Spleen (tissue), 11 donors: Measurements from ENCODE around the gene TMEM131. TPM values are rescaled to one million over a fixed set of nuclear protein-coding genes. Genes with fewer than 3 reads are reported as not detected.

Experiments used
- DNase-seq: peaks from one replicate; pipeline ENCODE4 v3.0.0-alpha.2; 2020
- H3K27ac ChIP-seq, 8 donors: fragments of 200-600 bp; sonication (generic) in 7 of 8; 1 replicate in 4 of 8; 2 replicates in 4 of 8; pipeline versions ENCODE4 v1.5.0 to v1.8.0; 2016 to 2021; ENCODE audit warnings: inconsistent platforms in 4 of 8, mild to moderate bottlenecking in 4 of 8, moderate library complexity in 1 of 8
- H3K27me3 ChIP-seq, 7 donors: fragments of 200-600 bp; sonication (generic) in 6 of 7; replicated peaks in 1 of 7; 1 replicate in 4 of 7; 2 replicates in 3 of 7; pipeline versions ENCODE4 v1.5.0 to v1.8.0; 2016 to 2021; ENCODE audit warnings: inconsistent platforms in 3 of 7, mild to moderate bottlenecking in 1 of 7
- H3K36me3 ChIP-seq, 6 donors: fragments of 200-600 bp; sonication (generic) in 5 of 6; 1 replicate in 4 of 6; 2 replicates in 2 of 6; pipeline versions ENCODE4 v1.5.0 to v1.8.0; 2016 to 2021; ENCODE audit warnings: inconsistent platforms in 2 of 6
- H3K4me1 ChIP-seq, 6 donors: fragments of 200-600 bp; sonication (generic) in 5 of 6; 1 replicate in 3 of 6; 2 replicates in 3 of 6; pipeline versions ENCODE4 v1.5.0 to v1.8.0; 2016 to 2021; ENCODE audit warnings: inconsistent platforms in 3 of 6
- H3K4me3 ChIP-seq, 8 donors: fragments of 200-600 bp; sonication (generic) in 7 of 8; 1 replicate in 4 of 8; 2 replicates in 4 of 8; pipeline versions ENCODE4 v1.5.0 to v1.8.0; 2016 to 2021; ENCODE audit warnings: inconsistent platforms in 4 of 8, mild to moderate bottlenecking in 4 of 8, moderate library complexity in 2 of 8
- H3K9me3 ChIP-seq, 8 donors: fragments of 200-600 bp; sonication (generic) in 7 of 8; 1 replicate in 4 of 8; 2 replicates in 4 of 8; pipeline versions ENCODE4 v1.5.0 to v1.8.0; 2016 to 2021; ENCODE audit warnings: inconsistent platforms in 4 of 8
- POLR2A ChIP-seq, 3 donors: fragments of 450-650 bp; IDR thresholded peaks; one replicate each; pipeline ENCODE4 v1.5.1; 2017; ENCODE audit warnings: antibody characterized with exemption in 3 of 3, mild to moderate bottlenecking in 1 of 3
- POLR2AphosphoS5 ChIP-seq, 3 donors: sonication (generic); formaldehyde crosslinking; IDR thresholded peaks; one replicate each; pipeline ENCODE4 v1.5.1; 2017; ENCODE audit warnings: antibody characterized with exemption in 3 of 3
- WGBS, 5 donors: extraction: QIAGEN DNeasy Blood & Tissue Kit in 3 of 5; methylation state at CpG; one replicate each; pipeline versions ENCODE4 v1.1.5 to v1.1.7; 2013 to 2018; 5-methylcytosine and 5-hydroxymethylcytosine counted together
- intact Hi-C: fragments of 100-400 bp; cut with DNase I; formaldehyde crosslinking; loops from one replicate; pipeline ENCODE4 v1.15.0; 2023; ENCODE audit warnings: low total_unique reads
- polyA plus RNA-seq, 3 donors: library from polyadenylated mRNA; stranded (reverse); fragments of 200-250 nt; gene quantifications; one replicate each; pipeline ENCODE4 v1.2.1, GENCODE V29; 2013
- total RNA-seq, 7 donors: library from RNA; depleted of rRNA in 3 of 7; stranded (reverse); fragments of >200 nt in 3 of 7; fragmentation: NEBNext Ultra II Directional in 4 of 7; extraction: Animal tissue kit (Norgen Biotek cat#: 25700) in 4 of 7; gene quantifications; one replicate each; pipeline versions ENCODE4 v1.1.0 to v1.2.1, GENCODE V29; 2016 to 2021
- TF ChIP-seq, protein P1 (sequence below), 11 experiments: fragments of 200-600 bp in 7 of 11; fragments of 450-650 bp in 4 of 11; sonication (generic) in 4 of 11; IDR thresholded peaks in 8 of 11; conservative IDR thresholded peaks in 3 of 11; 1 replicate in 7 of 11; 2 replicates in 4 of 11; pipeline versions ENCODE4 v1.4.0 to v1.8.0; 2016 to 2021; ENCODE audit warnings: antibody characterized with exemption in 11 of 11, inconsistent platforms in 4 of 11, mild to moderate bottlenecking in 1 of 11
- donor health status: healthy with polysubstance abuse.
- donor health status: DM: no; HTN: no; CAD: no; lungs with moderate emphysema.
- donor health status: DM: no; HTN: no; CAD: no.
- donor health status: Bipolar disorder and iron deficiency.
- donor health status: healthy.
- donor health status: DM: no; HTN: no; CAD: no.
- donor health status: DM: yes; HTN: yes; CAD: no.

The TMEM131 gene
- total and polyA plus RNA-seq, 10 donors: 9.2 to 74.0 (median 61.6) TPM

DNA sequence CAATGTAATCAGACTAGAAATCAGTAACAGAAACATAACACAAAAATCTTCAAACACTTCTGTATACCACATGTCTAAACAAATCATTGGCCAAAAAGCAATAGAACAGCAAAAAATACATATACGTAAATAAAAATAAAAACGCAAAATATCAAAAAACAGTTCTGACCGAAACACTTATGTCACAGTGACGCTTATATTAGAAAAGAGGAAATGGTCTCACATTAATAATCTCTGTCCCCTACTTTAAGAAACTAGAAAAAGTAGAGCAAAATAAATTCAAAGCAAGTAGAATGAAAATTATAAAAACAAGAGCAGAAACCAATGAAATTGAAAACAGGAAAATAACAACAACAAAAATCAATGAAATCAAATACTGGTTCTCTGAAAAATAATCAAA is 41.9 kb downstream of the TMEM131 start:
- no peak for DNase-seq
- H3K27me3 ChIP-seq: no peaks in the 10 kb centered on the region
- no peaks in the 10 kb centered on the region for H3K36me3 ChIP-seq
- no peak overlapping the region for H3K4me3 ChIP-seq
- H3K9me3 ChIP-seq: no peaks in the 10 kb centered on the region
- H3K4me1 ChIP-seq: peaks cover 11 to 99% (median 73%) of the 10 kb centered on the region in 6 donors
- 54 to 71% (median 68%) methylated on average over 4 of the region's 4 CpGs for WGBS, 5 donors
- intact Hi-C loops: no loop called here
- peak overlapping the region in 1 of 8 donors; percentile 32 for H3K27ac ChIP-seq
- TF ChIP-seq, protein P1, sequence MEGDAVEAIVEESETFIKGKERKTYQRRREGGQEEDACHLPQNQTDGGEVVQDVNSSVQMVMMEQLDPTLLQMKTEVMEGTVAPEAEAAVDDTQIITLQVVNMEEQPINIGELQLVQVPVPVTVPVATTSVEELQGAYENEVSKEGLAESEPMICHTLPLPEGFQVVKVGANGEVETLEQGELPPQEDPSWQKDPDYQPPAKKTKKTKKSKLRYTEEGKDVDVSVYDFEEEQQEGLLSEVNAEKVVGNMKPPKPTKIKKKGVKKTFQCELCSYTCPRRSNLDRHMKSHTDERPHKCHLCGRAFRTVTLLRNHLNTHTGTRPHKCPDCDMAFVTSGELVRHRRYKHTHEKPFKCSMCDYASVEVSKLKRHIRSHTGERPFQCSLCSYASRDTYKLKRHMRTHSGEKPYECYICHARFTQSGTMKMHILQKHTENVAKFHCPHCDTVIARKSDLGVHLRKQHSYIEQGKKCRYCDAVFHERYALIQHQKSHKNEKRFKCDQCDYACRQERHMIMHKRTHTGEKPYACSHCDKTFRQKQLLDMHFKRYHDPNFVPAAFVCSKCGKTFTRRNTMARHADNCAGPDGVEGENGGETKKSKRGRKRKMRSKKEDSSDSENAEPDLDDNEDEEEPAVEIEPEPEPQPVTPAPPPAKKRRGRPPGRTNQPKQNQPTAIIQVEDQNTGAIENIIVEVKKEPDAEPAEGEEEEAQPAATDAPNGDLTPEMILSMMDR (IDR thresholded peaks at IDR 0.05 in 8 of 11, conservative IDR thresholded peaks at IDR 0.05 in 3 of 11): no peak
- TF ChIP-seq POLR2A (IDR thresholded peaks at IDR 0.05): no peak
- TF ChIP-seq POLR2AphosphoS5 (IDR thresholded peaks at IDR 0.05): no peak

GRCh38 chr2:97952357-97952756 is 43.4 kb downstream of the TMEM131 start:
- intact Hi-C loops: no loop called here
- DNase-seq: no peak
- Histone ChIP-seq H3K27ac (no peak overlapping the region), H3K4me3 (no peak overlapping the region), H3K4me1 (peaks cover 4 to 94% (median 67%) of the 10 kb centered on the region in 6 donors), H3K36me3 (no peaks in the 10 kb centered on the region), H3K27me3 (no peaks in the 10 kb centered on the region), H3K9me3 (no peaks in the 10 kb centered on the region)
- TF ChIP-seq POLR2A (IDR thresholded peaks at IDR 0.05) (no peak), POLR2AphosphoS5 (IDR thresholded peaks at IDR 0.05) (no peak)
- TF ChIP-seq, protein P1 (IDR thresholded peaks at IDR 0.05 in 8 of 11, conservative IDR thresholded peaks at IDR 0.05 in 3 of 11): no peak
- WGBS, 5 donors: 83 to 89% (median 88%) methylated on average over 6 of the region's 6 CpGs

DNA sequence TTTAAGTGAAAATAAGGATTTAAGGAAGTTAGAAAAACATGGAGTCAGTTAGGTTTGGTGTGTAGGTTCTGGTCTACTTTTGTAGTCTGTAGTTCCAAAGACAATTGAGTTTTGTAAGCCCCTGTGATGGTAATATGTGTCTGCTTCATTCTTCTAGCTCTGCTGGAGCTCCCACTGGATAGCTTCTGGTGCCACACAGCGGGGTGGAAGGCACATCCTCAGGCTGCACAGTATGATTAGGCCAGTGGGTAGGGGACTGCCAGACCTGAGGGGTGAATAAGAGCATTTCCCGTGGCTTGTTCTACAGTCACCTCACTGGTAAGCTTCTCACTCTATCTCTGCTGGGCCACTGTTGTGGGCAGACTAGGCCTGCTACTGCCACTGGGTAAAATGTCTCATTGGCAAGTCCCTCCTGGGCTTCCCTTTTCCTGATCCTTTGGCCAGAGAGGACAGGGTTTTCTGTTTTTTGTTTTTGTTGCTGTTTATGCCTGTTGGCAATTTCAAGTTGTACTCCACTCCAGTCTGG is 44.5 kb downstream of the TMEM131 start:
- 64 to 92% (median 77%) methylated on average over 2 of the region's 2 CpGs for WGBS, 5 donors
- intact Hi-C loops: no loop called here
- TF ChIP-seq, protein P1 (IDR thresholded peaks at IDR 0.05 in 8 of 11, conservative IDR thresholded peaks at IDR 0.05 in 3 of 11): no peak
- no peak for TF ChIP-seq POLR2A (IDR thresholded peaks at IDR 0.05)
- no peak for TF ChIP-seq POLR2AphosphoS5 (IDR thresholded peaks at IDR 0.05)

GRCh38 chr2:97950329-97951154 is 45.2 kb downstream of the TMEM131 start:
- intact Hi-C loops: no loop called here
- no peaks in the 10 kb centered on the region for H3K36me3 ChIP-seq
- no peaks in the 10 kb centered on the region for H3K9me3 ChIP-seq
- H3K27me3 ChIP-seq: no peaks in the 10 kb centered on the region
- H3K4me3 ChIP-seq: no peak overlapping the region
- peaks cover 4 to 95% (median 69%) of the 10 kb centered on the region in 6 donors for H3K4me1 ChIP-seq
- no peak for DNase-seq
- WGBS, 5 donors: 70 to 89% (median 87%) methylated on average over 3 of the region's 3 CpGs
- TF ChIP-seq POLR2A (IDR thresholded peaks at IDR 0.05): no peak
- no peak for TF ChIP-seq POLR2AphosphoS5 (IDR thresholded peaks at IDR 0.05)
- TF ChIP-seq, protein P1 (IDR thresholded peaks at IDR 0.05 in 8 of 11, conservative IDR thresholded peaks at IDR 0.05 in 3 of 11): no peak
- peak overlapping the region in 1 of 8 donors; percentile 8 for H3K27ac ChIP-seq

More for the DNA sequence above, 44.5 kb downstream of the TMEM131 start:
- Histone ChIP-seq H3K4me3 (no peak overlapping the region), H3K27me3 (no peaks in the 10 kb centered on the region), H3K36me3 (no peaks in the 10 kb centered on the region), H3K4me1 (peaks cover 4 to 95% (median 68%) of the 10 kb centered on the region in 6 donors), H3K9me3 (no peaks in the 10 kb centered on the region), H3K27ac (peak overlapping the region in 1 of 8 donors; percentile 24)
- DNase-seq: no peak
